Cardiac septum (tissue), 1 donor: Measurements from ENCODE around the gene RUBCN. TPM values are rescaled to one million over a fixed set of nuclear protein-coding genes. Genes with fewer than 3 reads are reported as not detected.
"Not testable (repeated sequence)": the region's sequence is repeated elsewhere in the genome, so short reads cannot be mapped to it uniquely, and the experiment has no call there.

Source experiments
- DNase-seq: peaks from one replicate; pipeline ENCODE4 v3.0.0-alpha.2; 2020; ENCODE audit warnings: low spot score
- intact Hi-C: fragments of 100-400 bp; cut with DNase I; formaldehyde crosslinking; loops from one replicate; pipeline ENCODE4 v1.14.0; 2022
- total RNA-seq: library from RNA; stranded (reverse); fragmentation: NEBNext Ultra II Directional; extraction: Animal tissue kit (Norgen Biotek cat#: 25700); gene quantifications from one replicate; pipeline ENCODE4 v1.2.1, GENCODE V29; 2021
- donor health status: DM: no; HTN: no; CAD: no.

Gene RUBCN
- total RNA-seq, 1 donor from 2014 or later: 41.0 TPM

GRCh38 chr3:197700095-197700494 is 36.6 kb downstream of the RUBCN start:
- intact Hi-C loops: no loop called here
- DNase-seq: no peak

DNA sequence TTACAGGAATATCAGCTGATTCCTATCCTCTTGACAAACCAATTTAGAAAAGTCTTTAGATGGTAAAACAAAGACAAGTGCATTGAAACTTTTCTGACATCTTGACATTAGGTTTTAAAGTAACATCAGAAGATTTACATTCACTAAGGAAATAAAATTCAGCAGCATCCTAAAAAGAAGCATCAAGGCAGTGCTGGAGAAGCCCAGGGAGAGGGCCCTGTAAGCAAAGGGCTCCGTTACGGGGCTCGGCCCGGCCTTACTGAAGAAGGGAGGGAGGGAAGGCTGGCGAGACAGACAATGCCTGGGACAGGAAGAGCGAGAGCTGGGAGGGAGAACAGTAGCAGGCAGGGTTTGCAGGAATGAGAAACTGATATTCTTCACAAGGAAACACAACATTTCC is 39.3 kb downstream of the RUBCN start:
- intact Hi-C loops: no loop called here
- no peak for DNase-seq

DNA sequence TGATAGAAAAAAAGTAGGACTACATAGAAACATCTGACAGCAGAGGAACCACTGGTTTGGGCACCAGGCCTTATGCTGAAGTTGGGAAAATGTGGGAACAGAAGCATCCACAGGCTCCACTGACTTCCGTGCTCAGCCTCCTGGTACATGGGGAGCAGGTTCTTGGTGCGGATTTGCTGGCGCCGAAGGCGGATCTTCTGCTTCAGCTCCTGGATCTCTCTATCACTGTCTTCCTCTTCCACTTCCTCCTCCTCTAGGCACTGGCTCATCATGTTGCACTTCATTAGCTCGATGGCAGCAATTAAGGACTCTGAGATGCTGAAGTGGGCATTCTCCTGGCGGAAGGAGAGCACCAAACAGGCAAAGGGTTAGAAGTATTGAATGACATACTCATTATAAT is 42.5 kb downstream of the RUBCN start:
- no peak for DNase-seq
- intact Hi-C loops: no loop called here

- intact Hi-C loops: no loop called here
- no peak for DNase-seq
Observed at GRCh38 chr3:197692641-197693040, 44.1 kb downstream of the RUBCN start.

GRCh38 chr3:197690754-197691153 is 46.0 kb downstream of the RUBCN start:
- DNase-seq: no peak
- intact Hi-C loops: no loop called here

- no peak for DNase-seq
- intact Hi-C loops: no loop called here
Observed at GRCh38 chr3:197687570-197687969, 49.1 kb downstream of the RUBCN start.

DNA sequence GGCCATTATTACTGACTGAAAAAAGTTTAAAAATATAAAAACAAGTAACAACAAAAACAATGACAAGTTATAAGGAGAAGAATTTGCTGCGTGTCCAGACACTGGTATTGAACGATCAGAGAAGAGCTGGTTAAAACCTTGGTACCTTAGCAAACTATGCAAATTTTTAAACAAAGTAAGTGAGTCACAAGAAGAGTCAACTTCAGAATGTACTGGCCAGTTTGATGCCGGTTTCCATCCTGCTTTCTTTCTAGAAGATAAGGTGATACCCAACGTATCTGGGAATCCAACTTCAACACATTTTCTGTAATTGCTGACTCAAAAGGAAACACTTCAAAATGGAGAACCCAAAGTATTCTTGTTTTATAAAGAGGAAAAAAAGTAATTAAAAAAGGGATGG is 49.8 kb downstream of the RUBCN start:
- no peak for DNase-seq
- intact Hi-C loops: no loop called here

DNA sequence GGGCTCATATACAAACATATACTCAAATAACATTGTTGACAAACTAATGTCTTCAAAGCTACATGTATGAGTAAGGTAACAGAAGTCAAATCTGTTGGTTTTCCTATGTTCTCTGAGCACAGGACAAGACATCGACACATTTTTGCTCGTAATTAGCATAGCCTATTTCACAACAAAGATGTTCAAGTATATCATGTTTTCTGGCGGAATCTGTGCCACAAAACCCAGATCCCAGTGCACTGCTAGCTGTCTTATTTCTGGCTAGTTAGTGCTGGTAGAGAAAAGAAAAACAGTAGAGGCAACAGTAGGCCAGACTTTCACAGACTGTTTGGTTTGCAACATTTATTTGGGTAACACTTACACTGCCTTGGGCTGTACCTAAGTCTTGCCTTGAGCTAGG is 51.2 kb downstream of the RUBCN start:
- intact Hi-C loops: no loop called here
- no peak for DNase-seq

- DNase-seq: no peak
- intact Hi-C loops: no loop called here
Observed at GRCh38 chr3:197683191-197683590, 53.5 kb downstream of the RUBCN start.

DNA sequence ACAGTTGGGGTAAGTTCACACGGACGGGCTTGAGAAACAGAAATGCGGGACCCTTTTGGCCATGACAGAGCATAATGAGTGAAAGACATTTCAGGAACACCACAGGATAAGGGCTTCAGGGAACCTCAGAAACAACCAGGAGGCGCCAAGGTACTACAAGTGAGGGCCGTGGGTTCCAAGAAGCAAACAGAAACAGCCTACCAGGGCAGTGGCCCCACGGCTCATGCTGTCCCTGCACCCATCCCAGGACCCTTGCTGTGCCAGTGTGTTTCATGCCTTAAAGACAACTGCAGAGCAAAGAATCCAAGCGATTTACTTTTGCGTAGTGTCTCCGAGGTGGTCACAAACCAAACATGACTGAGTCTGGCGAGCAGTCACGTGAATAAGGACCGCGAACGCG is 54.0 kb downstream of the RUBCN start:
- intact Hi-C loops: no loop called here
- DNase-seq: no peak

DNA sequence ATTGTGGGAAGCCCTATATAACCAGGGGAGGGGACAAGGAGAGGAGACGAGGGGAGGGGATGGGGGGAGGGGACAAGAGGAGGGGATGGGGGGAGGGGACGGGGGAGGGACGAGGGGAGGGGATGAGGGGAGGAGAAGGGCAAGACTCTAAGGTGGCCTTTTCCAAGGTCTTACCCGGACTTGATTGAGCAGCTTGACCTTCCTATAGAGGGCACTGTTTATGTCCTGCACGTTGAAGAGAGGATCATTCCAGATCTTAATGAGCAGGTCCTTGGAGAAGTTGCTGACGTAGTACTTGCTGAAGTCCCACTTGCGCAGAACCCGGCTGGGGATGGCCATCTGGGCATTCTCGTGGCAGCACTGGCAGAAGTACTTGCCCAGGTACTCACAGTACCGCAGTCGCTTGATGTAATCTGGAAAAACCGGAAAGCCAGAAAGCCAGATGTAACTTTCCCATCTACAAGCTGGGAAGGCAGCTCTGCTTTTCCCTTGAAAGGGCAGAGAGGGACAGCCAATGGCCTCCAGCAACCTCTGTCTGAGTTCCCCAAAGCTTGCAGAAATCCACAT is 55.7 kb downstream of the RUBCN start:
- no peak for DNase-seq
- intact Hi-C loops: no loop called here

DNA sequence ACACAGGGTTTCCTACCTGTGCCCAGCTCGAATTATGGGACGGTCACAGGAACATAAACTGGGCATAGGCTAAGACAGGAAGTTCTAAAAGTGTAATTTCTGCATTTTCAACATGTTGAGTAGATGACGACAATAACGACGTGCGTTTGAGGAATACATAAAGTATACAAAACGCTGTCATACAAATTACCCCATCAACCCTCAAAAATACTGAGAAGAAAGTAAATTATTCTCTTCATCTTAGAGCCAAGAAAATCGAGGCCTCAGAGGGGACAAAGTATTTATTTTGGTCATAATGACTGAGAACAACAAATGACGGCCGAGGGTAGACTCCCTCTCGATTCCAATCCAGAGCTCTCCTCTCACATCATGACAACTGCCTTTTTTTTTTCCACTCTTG is 60.8 kb downstream of the RUBCN start:
- intact Hi-C loops: no loop called here
- DNase-seq: no peak

GRCh38 chr3:197675563-197675860 is 61.2 kb downstream of the RUBCN start:
- DNase-seq: no peak
- intact Hi-C loops: no loop called here

GRCh38 chr3:197674741-197675562 is 61.8 kb downstream of the RUBCN start:
- no peak for DNase-seq
- intact Hi-C loops: no loop called here

GRCh38 chr3:197673170-197673569 is 63.5 kb downstream of the RUBCN start:
- no peak for DNase-seq
- intact Hi-C loops: no loop called here

- intact Hi-C loops: no loop called here
- DNase-seq: no peak
Observed at GRCh38 chr3:197670361-197670760, 66.3 kb downstream of the RUBCN start.

DNA sequence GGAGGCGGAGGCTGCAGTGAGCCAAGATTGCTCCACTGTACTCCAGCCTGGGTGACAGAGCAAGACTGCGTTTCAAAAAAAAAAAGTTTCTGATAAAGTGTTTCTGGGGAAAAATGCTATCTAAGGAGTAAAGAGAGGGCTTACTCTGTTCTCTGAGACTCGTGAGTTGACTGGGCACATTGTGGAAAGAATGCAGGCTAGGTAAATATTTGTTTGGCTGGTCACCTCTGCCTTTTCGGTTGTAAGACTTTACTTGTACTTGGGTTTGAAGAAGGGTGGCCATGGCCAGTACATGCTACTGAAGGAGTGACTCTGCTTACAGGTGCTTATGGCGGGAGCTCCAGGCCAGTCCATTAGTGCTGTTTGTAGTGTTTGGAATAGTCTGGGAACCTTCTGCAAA is 68.7 kb downstream of the RUBCN start:
- no peak for DNase-seq
- intact Hi-C loops: no loop called here

GRCh38 chr3:197667293-197667692 is 69.4 kb downstream of the RUBCN start:
- DNase-seq, intact Hi-C loops: not testable (repeated sequence)

- DNase-seq, intact Hi-C loops: not testable (repeated sequence)
Observed at GRCh38 chr3:197666221-197666842, 70.4 kb downstream of the RUBCN start.

DNA sequence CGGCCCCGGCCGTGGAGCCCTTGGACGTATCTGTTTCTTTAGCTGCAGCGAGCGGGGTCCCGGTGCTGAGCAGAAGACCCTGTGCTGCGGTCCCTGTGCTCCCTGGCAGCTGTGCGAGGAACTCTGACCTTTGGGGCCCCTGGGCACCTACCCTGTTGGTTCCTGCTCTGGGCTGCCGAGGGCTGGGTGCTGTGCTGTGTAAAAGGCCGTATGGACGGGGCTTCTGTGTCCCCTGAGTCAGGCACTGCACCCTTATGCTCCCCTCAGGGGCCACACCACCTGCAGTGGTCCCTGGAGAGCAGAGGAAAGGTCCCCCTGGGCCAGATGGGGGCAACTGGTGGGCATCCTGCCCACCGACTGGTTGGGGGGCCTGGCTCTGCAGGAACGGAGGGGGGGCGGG is 71.2 kb downstream of the RUBCN start:
- DNase-seq, intact Hi-C loops: not testable (repeated sequence)

- DNase-seq, intact Hi-C loops: not testable (repeated sequence)
Observed at GRCh38 chr3:197665142-197665491, 71.6 kb downstream of the RUBCN start.
